GM12878 (cell line): ENCODE measurements around the gene PUS7. TPM values are rescaled to one million over a fixed set of nuclear protein-coding genes. Genes with fewer than 3 reads are reported as not detected.

Experiments
- ATAC-seq: fragments of 200-7000 bp; cut with Tn5 transposase; 3 replicates; pipeline ENCODE4 v1.9.1; 2020; ENCODE audit warnings: mild to moderate bottlenecking, moderate library complexity
- BruUV-seq: library from RNA; stranded (reverse); fragments of 400-500 nt; replicated peaks from 2 replicates; lab custom pipeline; 2021; lab: Mats Ljungman, UMichigan
- CTCF ChIA-PET: fragments of 300-600 bp; sonication (Branson Sonifier 250); formaldehyde crosslinking; extraction: SDS; loops from one replicate; lab custom pipeline; 2021; ENCODE audit warnings: inconsistent platforms; lab: Yijun Ruan, JAX
- POLR2A ChIA-PET: fragments of 350-600 bp; formaldehyde crosslinking; extraction: SDS; loops from one replicate; lab custom pipeline; 2021; ENCODE audit warnings: inconsistent platforms; lab: Charles Lee
- RAD21 ChIA-PET: fragments of 300-600 bp; sonication (Branson Sonifier 250); formaldehyde crosslinking; loops from one replicate; lab custom pipeline; 2023; ENCODE audit warnings: antibody characterized with exemption; ENCODE audit not compliant: unreplicated experiment; lab: Charles Lee
- SMC1A ChIA-PET: fragments of 300-600 bp; sonication (Branson Sonifier 250); formaldehyde crosslinking; loops from one replicate; lab custom pipeline; 2023; ENCODE audit not compliant: unreplicated experiment, uncharacterized antibody; lab: Charles Lee
- DNase-seq: peaks from one replicate; pipeline ENCODE4 v3.0.0-alpha.2; 2011; ENCODE audit warnings: low read depth, low spot score
- FAIRE-seq: peaks from 3 replicates; lab custom pipeline; 2011; peaks lifted over from hg19 to GRCh38; lab: Jason Lieb, UNC
- H2AFZ ChIP-seq: 2 replicates; pipeline ENCODE4 v1.6.0; 2011; ENCODE audit warnings: low read depth, low read length, control low read depth; ENCODE audit not compliant: control insufficient read depth
- H3K27ac ChIP-seq: 2 replicates; pipeline ENCODE4 v1.5.1; 2011; ENCODE audit warnings: control low read depth; ENCODE audit not compliant: control insufficient read depth, insufficient read depth
- H3K27me3 ChIP-seq, 2 experiments: replicated peaks in 1 of 2; 2 replicates each; pipeline versions ENCODE4 v1.6.0 to v1.6.1; 2011; ENCODE audit warnings: low read length in 1 of 2; ENCODE audit not compliant: control insufficient read depth in 2 of 2, insufficient read depth in 2 of 2
- H3K36me3 ChIP-seq, 2 experiments: 2 replicates each; pipeline ENCODE4 v1.5.1; 2011; ENCODE audit warnings: low read length in 1 of 2; ENCODE audit not compliant: control insufficient read depth in 2 of 2, insufficient read depth in 2 of 2
- H3K4me1 ChIP-seq: 2 replicates; pipeline ENCODE4 v1.6.1; 2011; ENCODE audit warnings: mild to moderate bottlenecking, low read length, moderate library complexity, mixed read lengths; ENCODE audit not compliant: control insufficient read depth, insufficient read depth
- H3K4me2 ChIP-seq: 2 replicates; pipeline ENCODE4 v1.6.0; 2011; ENCODE audit warnings: control low read depth; ENCODE audit not compliant: control insufficient read depth, insufficient read depth
- H3K4me3 ChIP-seq: fragments of 200-600 bp; sonication (generic); 2 replicates; pipeline ENCODE4 v1.5.1; 2016
- H3K79me2 ChIP-seq: 2 replicates; pipeline ENCODE4 v1.6.0; 2011; ENCODE audit warnings: low read length; ENCODE audit not compliant: control insufficient read depth, insufficient read depth
- H3K9ac ChIP-seq: 2 replicates; pipeline ENCODE4 v1.8.0; 2011; ENCODE audit warnings: low read length, control low read depth, mixed read lengths; ENCODE audit not compliant: control insufficient read depth, insufficient read depth
- H3K9me3 ChIP-seq: replicated peaks from 3 replicates; pipeline ENCODE4 v1.5.1; 2011; ENCODE audit warnings: mild to moderate bottlenecking, low read length; ENCODE audit not compliant: control insufficient read depth, insufficient read depth
- H4K20me1 ChIP-seq: 2 replicates; pipeline ENCODE4 v1.6.0; 2011; ENCODE audit not compliant: control insufficient read depth, insufficient read depth
- HCFC1 ChIP-seq: fragments of 150-350 bp; IDR thresholded peaks from 2 replicates; pipeline ENCODE4 v1.6.1; 2014; ENCODE audit warnings: low read length
- PAX5 ChIP-seq: IDR thresholded peaks from 2 replicates; pipeline ENCODE4 v1.6.1; 2011; ENCODE audit warnings: low read depth, low read length, borderline replicate concordance
- WGBS: methylation state at CpG from one replicate; pipeline ENCODE4 v1.1.6; 2016; ENCODE audit warnings: low lambda C conversion rate; ENCODE audit not compliant: insufficient replicate concordance, insufficient coverage; ENCODE audit errors: missing lambda C conversion rate; 5-methylcytosine and 5-hydroxymethylcytosine counted together
- in situ Hi-C: fragments of 300-500 bp; cut with MboI; formaldehyde crosslinking; loops from 9 replicates; pipeline ENCODE4 v1.14.3; 2018; ENCODE audit warnings: mixed read lengths
- intact Hi-C: fragments of 100-400 bp; cut with micrococcal nuclease; formaldehyde crosslinking; loops from one replicate; pipeline ENCODE4 v1.14.2; 2022; ENCODE audit not compliant: unreplicated experiment
- polyA plus RNA-seq, 11 experiments: library from polyadenylated mRNA; depleted of rRNA in 4 of 11; unstranded in 6 of 11; stranded (reverse) in 5 of 11; fragments of >200 nt; fragmentation: Nextera tagmentation in 4 of 11; fragmentation: Illumina TruSeq in 1 of 11; extraction: Ambion mirVana in 4 of 11; extraction: Trizol in 1 of 11; gene quantifications; 1 replicate in 1 of 11; 2 replicates in 10 of 11; pipeline versions ENCODE4 v1.2.1 to v1.2.3, GENCODE V29; 2011 to 2016; ENCODE audit warnings: inconsistent platforms in 2 of 11, missing spikeins in 2 of 11, low read depth in 1 of 11
- total RNA-seq, 4 experiments: library from RNA; depleted of rRNA in 3 of 4; stranded (reverse); fragments of >200 nt in 3 of 4; fragmentation: Illumina TruSeq in 1 of 4; extraction: Trizol in 1 of 4; gene quantifications; 2 replicates each; pipeline versions ENCODE4 v1.2.1 to v1.2.3, GENCODE V29; 2013 to 2021
- TF ChIP-seq, protein P1 (sequence below): IDR thresholded peaks from 2 replicates; pipeline ENCODE4 v1.6.1; 2012; ENCODE audit warnings: low read depth, low read length, improper control_type of control experiment
- TF ChIP-seq, protein P2 (sequence below): fragments of 450-650 bp; IDR thresholded peaks from 2 replicates; pipeline ENCODE4 v1.6.1; 2017; ENCODE audit warnings: mild to moderate bottlenecking, moderate library complexity

PUS7 gene
- total and polyA plus RNA-seq, 10 of the 15 experiments (the other 5 are each of a cell fraction or from before 2014, with no cell fraction given), result 5.6 to 28.5 (median 22.4) TPM

DNA sequence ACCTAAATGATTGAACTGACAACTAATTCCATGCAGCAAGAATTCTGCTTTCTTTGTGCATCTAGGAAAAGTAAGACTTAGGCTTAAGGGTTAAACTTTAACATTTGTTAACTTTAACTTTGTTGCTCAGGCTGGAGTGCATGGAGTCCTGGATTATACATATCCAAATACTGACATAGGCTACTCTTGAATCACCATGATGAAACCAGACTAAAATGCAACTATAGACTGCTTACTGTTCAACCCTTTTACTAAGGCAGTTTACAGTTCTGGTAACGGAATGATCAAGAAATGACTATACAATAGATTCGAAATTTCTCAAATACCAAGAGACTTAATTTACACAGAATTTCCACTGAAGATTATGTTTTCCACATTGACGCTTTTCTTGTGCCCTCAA is 52.0 kb downstream of the PUS7 start:
- RAD21 ChIA-PET, result no interaction called here
- Histone ChIP-seq H3K36me3 (no peaks in the 10 kb centered on the region; a peak in 1 of 4 replicates), H3K79me2 (no peaks in the 10 kb centered on the region), H2AFZ (no peak overlapping the region), H4K20me1 (no peaks in the 10 kb centered on the region), H3K4me2 (no peak overlapping the region), H3K27ac (no peak overlapping the region), H3K9ac (no peak overlapping the region), H3K4me3 (no peak overlapping the region), H3K27me3 (no peaks in the 10 kb centered on the region), H3K4me1 (no peaks in the 10 kb centered on the region), H3K9me3 (no peaks in the 10 kb centered on the region)
- WGBS, result 79% methylated on average over 3 of the region's 3 CpGs
- no peak for DNase-seq
- no peak for ATAC-seq
- SMC1A ChIA-PET, result no interaction called here
- POLR2A ChIA-PET, result no interaction called here
- BruUV-seq, result no TSS peak
- CTCF ChIA-PET, result no interaction called here
- no peak for TF ChIP-seq PAX5
- TF ChIP-seq, protein P1, sequence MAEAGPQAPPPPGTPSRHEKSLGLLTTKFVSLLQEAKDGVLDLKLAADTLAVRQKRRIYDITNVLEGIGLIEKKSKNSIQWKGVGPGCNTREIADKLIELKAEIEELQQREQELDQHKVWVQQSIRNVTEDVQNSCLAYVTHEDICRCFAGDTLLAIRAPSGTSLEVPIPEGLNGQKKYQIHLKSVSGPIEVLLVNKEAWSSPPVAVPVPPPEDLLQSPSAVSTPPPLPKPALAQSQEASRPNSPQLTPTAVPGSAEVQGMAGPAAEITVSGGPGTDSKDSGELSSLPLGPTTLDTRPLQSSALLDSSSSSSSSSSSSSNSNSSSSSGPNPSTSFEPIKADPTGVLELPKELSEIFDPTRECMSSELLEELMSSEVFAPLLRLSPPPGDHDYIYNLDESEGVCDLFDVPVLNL, result no peak
- no peak for TF ChIP-seq HCFC1
- TF ChIP-seq, protein P2, sequence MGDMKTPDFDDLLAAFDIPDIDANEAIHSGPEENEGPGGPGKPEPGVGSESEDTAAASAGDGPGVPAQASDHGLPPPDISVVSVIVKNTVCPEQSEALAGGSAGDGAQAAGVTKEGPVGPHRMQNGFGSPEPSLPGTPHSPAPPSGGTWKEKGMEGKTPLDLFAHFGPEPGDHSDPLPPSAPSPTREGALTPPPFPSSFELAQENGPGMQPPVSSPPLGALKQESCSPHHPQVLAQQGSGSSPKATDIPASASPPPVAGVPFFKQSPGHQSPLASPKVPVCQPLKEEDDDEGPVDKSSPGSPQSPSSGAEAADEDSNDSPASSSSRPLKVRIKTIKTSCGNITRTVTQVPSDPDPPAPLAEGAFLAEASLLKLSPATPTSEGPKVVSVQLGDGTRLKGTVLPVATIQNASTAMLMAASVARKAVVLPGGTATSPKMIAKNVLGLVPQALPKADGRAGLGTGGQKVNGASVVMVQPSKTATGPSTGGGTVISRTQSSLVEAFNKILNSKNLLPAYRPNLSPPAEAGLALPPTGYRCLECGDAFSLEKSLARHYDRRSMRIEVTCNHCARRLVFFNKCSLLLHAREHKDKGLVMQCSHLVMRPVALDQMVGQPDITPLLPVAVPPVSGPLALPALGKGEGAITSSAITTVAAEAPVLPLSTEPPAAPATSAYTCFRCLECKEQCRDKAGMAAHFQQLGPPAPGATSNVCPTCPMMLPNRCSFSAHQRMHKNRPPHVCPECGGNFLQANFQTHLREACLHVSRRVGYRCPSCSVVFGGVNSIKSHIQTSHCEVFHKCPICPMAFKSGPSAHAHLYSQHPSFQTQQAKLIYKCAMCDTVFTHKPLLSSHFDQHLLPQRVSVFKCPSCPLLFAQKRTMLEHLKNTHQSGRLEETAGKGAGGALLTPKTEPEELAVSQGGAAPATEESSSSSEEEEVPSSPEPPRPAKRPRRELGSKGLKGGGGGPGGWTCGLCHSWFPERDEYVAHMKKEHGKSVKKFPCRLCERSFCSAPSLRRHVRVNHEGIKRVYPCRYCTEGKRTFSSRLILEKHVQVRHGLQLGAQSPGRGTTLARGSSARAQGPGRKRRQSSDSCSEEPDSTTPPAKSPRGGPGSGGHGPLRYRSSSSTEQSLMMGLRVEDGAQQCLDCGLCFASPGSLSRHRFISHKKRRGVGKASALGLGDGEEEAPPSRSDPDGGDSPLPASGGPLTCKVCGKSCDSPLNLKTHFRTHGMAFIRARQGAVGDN, result no peak
- FAIRE-seq, result no peak
- intact Hi-C loops (no loop called here), in situ Hi-C loops (no loop called here)
